ENCODE results near the gene TSSK2.

DNA sequence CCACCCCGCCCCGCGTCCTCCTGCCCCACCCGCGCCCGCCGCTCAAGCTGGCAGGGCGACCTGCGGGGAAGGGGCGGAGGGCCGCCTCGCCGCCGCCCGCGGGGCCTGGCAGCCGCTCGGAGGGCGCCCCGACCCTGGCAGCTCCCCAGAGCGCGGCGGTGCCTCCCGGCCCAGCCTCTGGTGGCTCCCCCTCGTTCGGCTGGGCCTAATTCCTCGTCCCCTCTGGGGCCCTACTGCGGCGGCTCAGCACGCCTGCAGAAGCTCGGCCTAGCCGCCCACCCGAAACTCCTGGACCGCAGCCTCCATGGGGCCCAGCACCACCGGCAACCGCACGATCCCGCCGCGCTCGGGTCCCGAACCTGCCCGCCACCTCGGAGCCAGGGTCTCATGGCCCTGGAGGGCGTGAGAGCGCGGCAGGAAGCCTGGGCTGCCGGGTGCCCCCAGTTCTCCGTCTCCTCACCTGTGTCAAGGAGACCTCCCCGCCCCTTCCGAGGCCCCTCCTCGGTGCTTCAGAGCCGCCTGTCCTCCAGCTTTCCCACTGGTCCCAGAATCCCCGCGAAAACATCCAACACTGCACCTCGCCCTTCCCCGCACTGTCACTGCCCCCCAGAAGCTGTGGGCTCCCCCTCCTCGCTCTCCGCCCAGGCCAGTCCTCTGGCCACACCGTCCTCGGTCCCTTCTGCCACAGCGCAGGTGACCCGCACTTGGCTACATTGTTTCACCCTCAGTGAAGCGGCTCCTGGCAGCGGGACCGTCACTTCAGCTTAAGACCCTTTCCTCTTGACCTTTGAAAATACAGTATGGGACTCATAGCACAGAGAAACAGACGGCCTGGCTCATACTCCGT, 19.6 kb downstream of the TSSK2 start:
- TF ChIP-seq, protein P1, sequence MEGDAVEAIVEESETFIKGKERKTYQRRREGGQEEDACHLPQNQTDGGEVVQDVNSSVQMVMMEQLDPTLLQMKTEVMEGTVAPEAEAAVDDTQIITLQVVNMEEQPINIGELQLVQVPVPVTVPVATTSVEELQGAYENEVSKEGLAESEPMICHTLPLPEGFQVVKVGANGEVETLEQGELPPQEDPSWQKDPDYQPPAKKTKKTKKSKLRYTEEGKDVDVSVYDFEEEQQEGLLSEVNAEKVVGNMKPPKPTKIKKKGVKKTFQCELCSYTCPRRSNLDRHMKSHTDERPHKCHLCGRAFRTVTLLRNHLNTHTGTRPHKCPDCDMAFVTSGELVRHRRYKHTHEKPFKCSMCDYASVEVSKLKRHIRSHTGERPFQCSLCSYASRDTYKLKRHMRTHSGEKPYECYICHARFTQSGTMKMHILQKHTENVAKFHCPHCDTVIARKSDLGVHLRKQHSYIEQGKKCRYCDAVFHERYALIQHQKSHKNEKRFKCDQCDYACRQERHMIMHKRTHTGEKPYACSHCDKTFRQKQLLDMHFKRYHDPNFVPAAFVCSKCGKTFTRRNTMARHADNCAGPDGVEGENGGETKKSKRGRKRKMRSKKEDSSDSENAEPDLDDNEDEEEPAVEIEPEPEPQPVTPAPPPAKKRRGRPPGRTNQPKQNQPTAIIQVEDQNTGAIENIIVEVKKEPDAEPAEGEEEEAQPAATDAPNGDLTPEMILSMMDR (tag by site-specific recombination; IDR thresholded peaks at IDR 0.05) = no peak
- no peak for TF ChIP-seq KLF9 (tag by site-specific recombination; IDR thresholded peaks at IDR 0.05; ENCODE audit: low read depth)
- no peak for TF ChIP-seq SALL2 (tag by site-specific recombination; IDR thresholded peaks at IDR 0.05; ENCODE audit: borderline replicate concordance)
- no peak for TF ChIP-seq IKZF3 (tag by site-specific recombination; IDR thresholded peaks at IDR 0.05)
- TF ChIP-seq ZNF416 (tag by site-specific recombination; IDR thresholded peaks at IDR 0.05) = no peak
- no peak for TF ChIP-seq ZBTB20 (tag by site-specific recombination; IDR thresholded peaks at IDR 0.05)
- no peak for TF ChIP-seq ZNF274 (IDR thresholded peaks at IDR 0.05; ENCODE audit: low read length)
- no peak for TF ChIP-seq ZNF274 (tag by site-specific recombination; IDR thresholded peaks at IDR 0.05; ENCODE audit: borderline replicate concordance)
- no peak for TF ChIP-seq ZNF132 (tag by site-specific recombination; IDR thresholded peaks at IDR 0.05; ENCODE audit: borderline replicate concordance)
- no peak for TF ChIP-seq ZNF23 (tag by site-specific recombination; IDR thresholded peaks at IDR 0.05; ENCODE audit: borderline replicate concordance)
- no peak for TF ChIP-seq ZNF747 (tag by site-specific recombination; IDR thresholded peaks at IDR 0.05)
- no peak for TF ChIP-seq TSHZ1 (tag by site-specific recombination; IDR thresholded peaks at IDR 0.05; ENCODE audit: borderline replicate concordance)
